KMS-11 (cell line): Measurements from ENCODE around the gene SCNN1A.

Experiments used
- H2AFZ ChIP-seq: fragments of 200-600 bp; sonication (generic); 2 replicates; pipeline ENCODE4 v1.6.1; 2016; ENCODE audit warnings: antibody characterized with exemption, mixed run types, low read depth
- H3K27ac ChIP-seq: fragments of 200-600 bp; sonication (generic); 2 replicates; pipeline ENCODE4 v1.6.1; 2016; ENCODE audit warnings: mild to moderate bottlenecking, mixed run types
- H3K27me3 ChIP-seq: fragments of 200-600 bp; sonication (generic); 2 replicates; pipeline ENCODE4 v1.6.1; 2017; ENCODE audit warnings: mild to moderate bottlenecking, low read depth, mixed run types, moderate library complexity; ENCODE audit not compliant: insufficient read depth
- H3K36me3 ChIP-seq: fragments of 200-600 bp; sonication (generic); 2 replicates; pipeline ENCODE4 v1.6.1; 2017; ENCODE audit warnings: mild to moderate bottlenecking, mixed run types; ENCODE audit not compliant: insufficient read depth
- H3K4me1 ChIP-seq: fragments of 200-600 bp; sonication (generic); 2 replicates; pipeline ENCODE4 v1.6.1; 2016; ENCODE audit warnings: mild to moderate bottlenecking, low read depth, mixed run types; ENCODE audit not compliant: poor library complexity, severe bottlenecking
- H3K4me2 ChIP-seq: fragments of 200-600 bp; sonication (generic); 2 replicates; pipeline ENCODE4 v1.7.0; 2016; ENCODE audit warnings: mild to moderate bottlenecking, mixed run types
- H3K4me3 ChIP-seq: fragments of 200-600 bp; sonication (generic); IDR thresholded peaks from 2 replicates; pipeline ENCODE4 v1.6.1; 2017; ENCODE audit warnings: low read depth, low read length, mixed read lengths; ENCODE audit not compliant: insufficient read depth
- H3K79me2 ChIP-seq: fragments of 200-600 bp; sonication (generic); 2 replicates; pipeline ENCODE4 v1.6.1; 2016; ENCODE audit warnings: low read depth, mixed run types; ENCODE audit not compliant: insufficient read depth
- H3K9ac ChIP-seq: fragments of 200-600 bp; sonication (generic); 2 replicates; pipeline ENCODE4 v1.6.1; 2016; ENCODE audit warnings: mild to moderate bottlenecking, mixed run types
- H4K20me1 ChIP-seq: fragments of 200-600 bp; sonication (generic); 2 replicates; pipeline ENCODE4 v1.6.1; 2016; ENCODE audit warnings: mild to moderate bottlenecking, mixed run types; ENCODE audit not compliant: insufficient read depth
- TF ChIP-seq, protein P1 (sequence below): fragments of 200-600 bp; sonication (generic); conservative IDR thresholded peaks from 2 replicates; pipeline ENCODE4 v1.6.1; 2017; ENCODE audit warnings: low read depth, mild to moderate bottlenecking, antibody characterized with exemption, low read length, moderate library complexity, mixed read lengths

SCNN1A gene

DNA sequence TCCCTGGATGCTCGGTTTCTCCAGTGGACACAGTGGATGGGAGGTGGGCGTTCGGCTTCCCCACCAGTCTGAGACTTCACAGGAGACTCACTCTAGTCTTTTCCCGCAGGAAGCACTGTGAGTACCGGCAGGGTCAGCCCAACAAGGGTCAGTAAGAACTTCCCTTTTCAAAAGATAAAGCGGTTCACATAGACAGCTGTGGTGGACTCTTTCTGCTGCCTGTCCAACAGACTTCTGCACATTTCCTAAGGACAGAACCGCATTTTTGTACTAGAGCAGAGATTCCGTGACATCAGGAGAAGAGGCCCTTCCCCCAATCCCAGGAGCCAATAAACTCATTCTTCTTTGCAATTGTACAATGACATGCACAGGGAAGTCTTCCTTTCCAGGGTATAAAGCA, 19.0 kb upstream of the SCNN1A start:
- no peak overlapping the region for H3K9ac ChIP-seq
- no peak overlapping the region for H3K4me2 ChIP-seq
- no peaks in the 10 kb centered on the region for H3K79me2 ChIP-seq
- no peak overlapping the region for H3K4me3 ChIP-seq
- TF ChIP-seq, protein P1, sequence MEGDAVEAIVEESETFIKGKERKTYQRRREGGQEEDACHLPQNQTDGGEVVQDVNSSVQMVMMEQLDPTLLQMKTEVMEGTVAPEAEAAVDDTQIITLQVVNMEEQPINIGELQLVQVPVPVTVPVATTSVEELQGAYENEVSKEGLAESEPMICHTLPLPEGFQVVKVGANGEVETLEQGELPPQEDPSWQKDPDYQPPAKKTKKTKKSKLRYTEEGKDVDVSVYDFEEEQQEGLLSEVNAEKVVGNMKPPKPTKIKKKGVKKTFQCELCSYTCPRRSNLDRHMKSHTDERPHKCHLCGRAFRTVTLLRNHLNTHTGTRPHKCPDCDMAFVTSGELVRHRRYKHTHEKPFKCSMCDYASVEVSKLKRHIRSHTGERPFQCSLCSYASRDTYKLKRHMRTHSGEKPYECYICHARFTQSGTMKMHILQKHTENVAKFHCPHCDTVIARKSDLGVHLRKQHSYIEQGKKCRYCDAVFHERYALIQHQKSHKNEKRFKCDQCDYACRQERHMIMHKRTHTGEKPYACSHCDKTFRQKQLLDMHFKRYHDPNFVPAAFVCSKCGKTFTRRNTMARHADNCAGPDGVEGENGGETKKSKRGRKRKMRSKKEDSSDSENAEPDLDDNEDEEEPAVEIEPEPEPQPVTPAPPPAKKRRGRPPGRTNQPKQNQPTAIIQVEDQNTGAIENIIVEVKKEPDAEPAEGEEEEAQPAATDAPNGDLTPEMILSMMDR: no peak
- H3K4me1 ChIP-seq: no peaks in the 10 kb centered on the region
- H4K20me1 ChIP-seq: no peaks in the 10 kb centered on the region
- H3K36me3 ChIP-seq: no peaks in the 10 kb centered on the region
- H2AFZ ChIP-seq: no peak overlapping the region
- no peak overlapping the region for H3K27ac ChIP-seq
- H3K27me3 ChIP-seq: no peaks in the 10 kb centered on the region

DNA sequence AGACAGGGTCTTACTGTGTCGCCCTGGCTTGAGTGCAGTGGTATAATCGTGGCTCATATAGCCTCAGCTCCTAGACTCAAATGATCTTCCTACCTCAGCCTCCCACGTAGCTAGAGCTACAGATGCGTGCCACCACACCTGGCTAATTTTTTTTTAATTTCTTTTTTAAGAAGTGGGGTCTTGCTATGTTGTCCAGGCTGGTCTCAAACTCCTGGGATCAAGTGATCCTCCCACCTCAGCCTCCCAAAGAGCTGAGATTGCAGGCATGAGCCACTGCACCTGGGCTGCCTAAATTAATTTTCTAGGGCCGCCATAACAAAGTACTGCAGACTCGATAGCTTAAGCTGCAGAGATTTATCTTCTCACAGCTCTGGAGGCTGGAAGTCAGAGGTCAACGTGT, 17.7 kb upstream of the SCNN1A start:
- TF ChIP-seq, protein P1: no peak
- H3K27me3 ChIP-seq: no peaks in the 10 kb centered on the region
- no peaks in the 10 kb centered on the region for H3K36me3 ChIP-seq
- H3K4me3 ChIP-seq: no peak overlapping the region
- no peaks in the 10 kb centered on the region for H3K4me1 ChIP-seq
- no peak overlapping the region for H2AFZ ChIP-seq
- H3K9ac ChIP-seq: no peak overlapping the region
- H3K27ac ChIP-seq: no peak overlapping the region
- no peaks in the 10 kb centered on the region for H3K79me2 ChIP-seq
- no peaks in the 10 kb centered on the region for H4K20me1 ChIP-seq
- no peak overlapping the region for H3K4me2 ChIP-seq

DNA sequence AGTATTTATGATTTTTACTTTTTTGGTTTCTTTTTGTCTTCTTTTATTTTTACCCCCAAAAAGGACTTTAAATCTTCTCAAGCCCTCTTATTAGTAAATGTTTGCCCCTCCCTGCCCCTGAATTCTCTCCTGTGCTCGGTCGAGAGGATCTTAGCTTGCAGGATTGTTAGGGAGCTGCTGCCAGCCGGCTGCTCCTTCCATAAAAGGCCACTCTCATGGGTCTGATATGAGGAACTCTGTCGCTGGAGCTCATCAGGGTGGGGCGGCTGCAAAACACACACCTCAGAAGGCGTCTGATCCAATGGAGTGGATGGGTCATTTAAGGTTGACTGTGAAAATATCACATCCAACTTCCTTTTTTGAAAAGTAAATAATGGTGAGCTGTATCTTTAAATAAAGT, 17.1 kb upstream of the SCNN1A start:
- no peak overlapping the region for H3K4me2 ChIP-seq
- H3K4me1 ChIP-seq: no peaks in the 10 kb centered on the region
- no peaks in the 10 kb centered on the region for H3K27me3 ChIP-seq
- no peak overlapping the region for H3K4me3 ChIP-seq
- no peak overlapping the region for H2AFZ ChIP-seq
- no peak overlapping the region for H3K27ac ChIP-seq
- H4K20me1 ChIP-seq: no peaks in the 10 kb centered on the region
- no peak overlapping the region for H3K9ac ChIP-seq
- no peaks in the 10 kb centered on the region for H3K36me3 ChIP-seq
- TF ChIP-seq, protein P1: no peak
- no peaks in the 10 kb centered on the region for H3K79me2 ChIP-seq

DNA sequence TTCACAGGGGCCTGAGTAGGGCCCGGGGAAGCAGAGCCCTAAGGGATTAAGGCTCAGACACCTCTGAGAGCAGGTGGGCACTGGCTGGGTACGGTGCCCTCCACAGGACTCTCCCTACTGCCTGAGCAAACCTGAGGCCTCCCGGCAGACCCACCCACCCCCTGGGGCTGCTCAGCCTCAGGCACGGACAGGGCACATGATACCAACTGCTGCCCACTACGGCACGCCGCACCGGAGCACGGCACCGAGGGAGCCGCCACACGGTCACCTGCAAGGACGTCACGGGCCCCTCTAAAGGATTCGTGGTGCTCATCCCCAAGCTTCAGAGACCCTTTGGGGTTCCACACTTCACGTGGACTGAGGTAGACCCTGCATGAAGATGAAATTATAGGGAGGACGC, 15.7 kb upstream of the SCNN1A start:
- H2AFZ ChIP-seq: no peak overlapping the region
- no peaks in the 10 kb centered on the region for H3K79me2 ChIP-seq
- no peak overlapping the region for H3K4me2 ChIP-seq
- TF ChIP-seq, protein P1: no peak
- no peak overlapping the region for H3K27ac ChIP-seq
- no peaks in the 10 kb centered on the region for H4K20me1 ChIP-seq
- no peaks in the 10 kb centered on the region for H3K27me3 ChIP-seq
- no peak overlapping the region for H3K9ac ChIP-seq
- no peaks in the 10 kb centered on the region for H3K36me3 ChIP-seq
- no peaks in the 10 kb centered on the region for H3K4me1 ChIP-seq
- no peak overlapping the region for H3K4me3 ChIP-seq
